ENCODE data around the gene PWP2.
"Not testable (repeated sequence)": the region's sequence is repeated elsewhere in the genome, so short reads cannot be mapped to it uniquely, and the experiment has no call there.

GRCh38 chr21:44176127-44176526, 68.9 kb downstream of the PWP2 start:
- TF ChIP-seq CTCF (optimal IDR thresholded peaks at IDR 0.05 in 1 of 3, IDR thresholded peaks at IDR 0.05 in 1 of 3, conservative IDR thresholded peaks at IDR 0.05 in 1 of 3; ENCODE audit: extremely low read depth in 1 of 3, insufficient read depth in 2 of 3, low read length in 3 of 3); EZH2 (IDR thresholded peaks at IDR 0.05; ENCODE audit: low read length): not testable (repeated sequence)

Measured in keratinocyte (primary cell).